ENCODE measurements around the gene LRRC10B. TPM values are rescaled to one million over a fixed set of nuclear protein-coding genes. Genes with fewer than 3 reads are reported as not detected.
"Not testable (repeated sequence)": the region's sequence is repeated elsewhere in the genome, so short reads cannot be mapped to it uniquely, and the experiment has no call there.

The LRRC10B gene
- total RNA-seq, 4 donors from 2014 or later: 1.1 to 2.0 (median 1.7) TPM

- no peak for TF ChIP-seq CTCF (IDR thresholded peaks at IDR 0.05)
- DNase-seq (ENCODE audit: low spot score): no peak
- no peak for ATAC-seq (ENCODE audit: low FRiP score)
Measured at GRCh38 chr11:61473370-61474012, 35.1 kb upstream of the LRRC10B start.

- DNase-seq (ENCODE audit: low spot score): no peak
- no peak for TF ChIP-seq CTCF (IDR thresholded peaks at IDR 0.05)
- no peak for ATAC-seq (ENCODE audit: low FRiP score)
Measured at GRCh38 chr11:61474013-61474643, 34.4 kb upstream of the LRRC10B start.

GRCh38 chr11:61475433-61475832 lies 33.1 kb upstream of the LRRC10B start:
- TF ChIP-seq CTCF (IDR thresholded peaks at IDR 0.05): no peak
- DNase-seq (ENCODE audit: low spot score) (no peak), ATAC-seq (ENCODE audit: low FRiP score) (no peak)

GRCh38 chr11:61476371-61476770 lies 32.2 kb upstream of the LRRC10B start:
- ATAC-seq (ENCODE audit: low FRiP score) (no peak), DNase-seq (ENCODE audit: low spot score) (no peak)
- no peak for TF ChIP-seq CTCF (IDR thresholded peaks at IDR 0.05)

- DNase-seq (ENCODE audit: low spot score) (no peak), ATAC-seq (ENCODE audit: low FRiP score) (no peak)
- TF ChIP-seq CTCF (IDR thresholded peaks at IDR 0.05): no peak
Measured at GRCh38 chr11:61477126-61477525, 31.4 kb upstream of the LRRC10B start.

GRCh38 chr11:61477727-61478148 lies 30.8 kb upstream of the LRRC10B start:
- TF ChIP-seq CTCF (IDR thresholded peaks at IDR 0.05): peak in 1 of 3 donors; percentile 75
- DNase-seq (ENCODE audit: low spot score): peak; percentile 52
- ATAC-seq (ENCODE audit: low FRiP score): no peak

GRCh38 chr11:61479360-61480058 lies 29.0 kb upstream of the LRRC10B start:
- ATAC-seq (ENCODE audit: low FRiP score); DNase-seq (ENCODE audit: low spot score): not testable (repeated sequence)

Measured in omental fat pad (tissue), 4 donors.